Hematopoietic multipotent progenitor cell treated with erythropoietin and hydrocortisone succinate and interleukin-3 and kit ligand, for 17 days (in vitro differentiated cells): ENCODE data around the gene DMD.

Experiments
- DNase-seq: peaks from one replicate; pipeline ENCODE4 v3.0.0-alpha.2; 2015; ENCODE audit warnings: low spot score

The DMD gene

GRCh38 chrX:31708116-31708515 is 1503.2 kb downstream of the DMD start:
- DNase-seq: no peak

- DNase-seq: no peak
Observed at GRCh38 chrX:31706466-31706865, 1504.9 kb downstream of the DMD start.

GRCh38 chrX:31705816-31706215 is 1505.5 kb downstream of the DMD start:
- no peak for DNase-seq

- DNase-seq: no peak
Observed at GRCh38 chrX:31704938-31705337, 1506.4 kb downstream of the DMD start.

- DNase-seq: no peak
Observed at GRCh38 chrX:31702222-31702621, 1509.1 kb downstream of the DMD start.

- no peak for DNase-seq
Observed at GRCh38 chrX:31697294-31697916, 1513.9 kb downstream of the DMD start.

- DNase-seq: no peak
Observed at GRCh38 chrX:31679861-31680260, 1531.5 kb downstream of the DMD start.

- DNase-seq: no peak
Observed at GRCh38 chrX:31670245-31670644, 1541.1 kb downstream of the DMD start.

- no peak for DNase-seq
Observed at GRCh38 chrX:31665454-31665853, 1545.9 kb downstream of the DMD start.

GRCh38 chrX:31663172-31663571 is 1548.2 kb downstream of the DMD start:
- no peak for DNase-seq

GRCh38 chrX:31661280-31661810 is 1550.0 kb downstream of the DMD start:
- no peak for DNase-seq

- DNase-seq: no peak
Observed at GRCh38 chrX:31658360-31658759, 1553.0 kb downstream of the DMD start.

GRCh38 chrX:31656013-31656412 is 1555.3 kb downstream of the DMD start:
- no peak for DNase-seq

GRCh38 chrX:31653422-31653821 is 1557.9 kb downstream of the DMD start:
- DNase-seq: no peak

- DNase-seq: no peak
Observed at GRCh38 chrX:31652650-31653049, 1558.7 kb downstream of the DMD start.

GRCh38 chrX:31649201-31649600 is 1562.1 kb downstream of the DMD start:
- DNase-seq: no peak

- no peak for DNase-seq
Observed at GRCh38 chrX:31633349-31633748, 1578.0 kb downstream of the DMD start.

GRCh38 chrX:31629195-31629594 is 1582.2 kb downstream of the DMD start:
- no peak for DNase-seq

- no peak for DNase-seq
Observed at GRCh38 chrX:31609130-31609529, 1602.2 kb downstream of the DMD start.

- DNase-seq: no peak
Observed at GRCh38 chrX:31608638-31609037, 1602.7 kb downstream of the DMD start.

GRCh38 chrX:31606771-31607170 is 1604.6 kb downstream of the DMD start:
- DNase-seq: no peak

GRCh38 chrX:31604629-31605221 is 1606.6 kb downstream of the DMD start:
- DNase-seq: no peak

- DNase-seq: no peak
Observed at GRCh38 chrX:31603411-31604120, 1607.8 kb downstream of the DMD start.
